Brain microvascular endothelial cell (primary cell): Measurements from ENCODE around the gene XPO5.

Source experiments
- DNase-seq: peaks from one replicate; pipeline ENCODE4 v3.0.0-alpha.2; 2020
- H3K27ac ChIP-seq: fragments of 250-450 bp; sonication (Bioruptor Pico); 2 replicates; pipeline ENCODE4 v1.5.1; 2020; ENCODE audit warnings: mild to moderate bottlenecking, moderate library complexity
- H3K27me3 ChIP-seq: fragments of 250-450 bp; sonication (Bioruptor Pico); replicated peaks from 2 replicates; pipeline ENCODE4 v1.5.1; 2020; ENCODE audit warnings: mild to moderate bottlenecking
- H3K36me3 ChIP-seq: fragments of 250-450 bp; sonication (Bioruptor Pico); replicated peaks from 2 replicates; pipeline ENCODE4 v1.5.1; 2020; ENCODE audit warnings: mild to moderate bottlenecking
- H3K4me3 ChIP-seq: 2 replicates; pipeline ENCODE4 v1.5.1; 2011; ENCODE audit warnings: low read depth, mild to moderate bottlenecking, control low read depth, low read length, moderate library complexity
- in situ Hi-C: cut with HindIII; loops from 2 replicates; pipeline ENCODE4 v1.10.0; 2017; ENCODE audit warnings: low sequenced_read_pairs, low pct_ligation_motif_present
- TF ChIP-seq, protein P1 (sequence below): IDR thresholded peaks from 2 replicates; pipeline ENCODE4 v1.5.1; 2011; ENCODE audit warnings: low read depth, mild to moderate bottlenecking, moderate library complexity, low read length, control low read depth, inconsistent platforms; ENCODE audit errors: missing control alignments

XPO5 gene

GRCh38 chr6:43610431-43610830 lies 34.6 kb upstream of the XPO5 start:
- in situ Hi-C loops = no loop called here
- H3K27ac ChIP-seq = no peak overlapping the region
- DNase-seq = no peak
- TF ChIP-seq, protein P1, sequence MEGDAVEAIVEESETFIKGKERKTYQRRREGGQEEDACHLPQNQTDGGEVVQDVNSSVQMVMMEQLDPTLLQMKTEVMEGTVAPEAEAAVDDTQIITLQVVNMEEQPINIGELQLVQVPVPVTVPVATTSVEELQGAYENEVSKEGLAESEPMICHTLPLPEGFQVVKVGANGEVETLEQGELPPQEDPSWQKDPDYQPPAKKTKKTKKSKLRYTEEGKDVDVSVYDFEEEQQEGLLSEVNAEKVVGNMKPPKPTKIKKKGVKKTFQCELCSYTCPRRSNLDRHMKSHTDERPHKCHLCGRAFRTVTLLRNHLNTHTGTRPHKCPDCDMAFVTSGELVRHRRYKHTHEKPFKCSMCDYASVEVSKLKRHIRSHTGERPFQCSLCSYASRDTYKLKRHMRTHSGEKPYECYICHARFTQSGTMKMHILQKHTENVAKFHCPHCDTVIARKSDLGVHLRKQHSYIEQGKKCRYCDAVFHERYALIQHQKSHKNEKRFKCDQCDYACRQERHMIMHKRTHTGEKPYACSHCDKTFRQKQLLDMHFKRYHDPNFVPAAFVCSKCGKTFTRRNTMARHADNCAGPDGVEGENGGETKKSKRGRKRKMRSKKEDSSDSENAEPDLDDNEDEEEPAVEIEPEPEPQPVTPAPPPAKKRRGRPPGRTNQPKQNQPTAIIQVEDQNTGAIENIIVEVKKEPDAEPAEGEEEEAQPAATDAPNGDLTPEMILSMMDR = no peak
- H3K27me3 ChIP-seq = no peaks in the 10 kb centered on the region
- H3K4me3 ChIP-seq = no peak overlapping the region
- peaks cover 62% of the 10 kb centered on the region for H3K36me3 ChIP-seq

DNA sequence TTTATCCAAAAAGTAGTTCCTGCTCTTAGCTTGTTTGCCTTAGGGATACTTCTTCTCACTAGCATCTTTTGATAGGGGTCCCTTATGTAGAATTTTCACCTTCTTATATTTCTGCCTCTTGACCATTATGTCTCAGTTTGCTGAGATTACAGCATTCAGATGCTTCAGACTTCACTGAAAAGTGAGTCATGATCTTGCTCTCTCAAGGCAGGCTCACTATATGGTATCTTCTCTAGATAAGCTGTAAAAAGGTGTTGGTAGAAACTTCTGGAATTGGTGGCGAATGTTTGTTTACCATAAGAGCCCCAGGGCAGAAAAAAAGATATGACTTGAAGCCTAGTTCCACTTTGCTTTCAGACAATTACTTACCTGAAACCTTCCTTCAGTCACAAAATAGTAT lies 33.6 kb upstream of the XPO5 start:
- Histone ChIP-seq H3K4me3 (no peak overlapping the region), H3K27ac (no peak overlapping the region), H3K36me3 (peaks cover 58% of the 10 kb centered on the region), H3K27me3 (no peaks in the 10 kb centered on the region)
- TF ChIP-seq, protein P1 = no peak
- DNase-seq = peak; percentile 26
- in situ Hi-C loops = no loop called here

- Histone ChIP-seq H3K4me3 (no peak overlapping the region), H3K36me3 (peaks cover 52% of the 10 kb centered on the region), H3K27me3 (no peaks in the 10 kb centered on the region), H3K27ac (no peak overlapping the region)
- TF ChIP-seq, protein P1 = no peak
- in situ Hi-C loops = no loop called here
- no peak for DNase-seq
Measured at GRCh38 chr6:43608807-43609206, 33.0 kb upstream of the XPO5 start.

DNA sequence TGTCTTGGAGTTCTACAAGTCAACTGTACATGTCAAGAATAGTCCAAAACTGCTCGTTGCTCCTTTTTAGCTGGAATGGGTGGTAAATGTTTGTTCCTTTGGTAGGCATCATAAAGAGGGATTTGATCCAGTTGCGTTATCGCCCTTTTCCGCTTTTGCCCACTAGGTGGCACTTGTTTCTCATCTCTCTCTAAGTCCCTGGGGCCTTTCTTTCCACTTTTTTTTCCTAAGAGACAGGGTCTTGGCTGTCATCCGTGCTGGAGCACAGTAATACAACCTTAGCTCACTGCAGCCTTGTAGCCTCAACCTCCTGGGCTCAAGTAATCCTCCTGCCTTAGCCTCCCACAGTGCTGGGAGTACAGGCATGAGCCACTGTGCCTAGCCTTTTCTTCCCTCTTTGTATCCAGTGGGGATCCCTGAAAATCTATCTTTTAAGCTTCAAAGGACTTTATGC lies 32.5 kb upstream of the XPO5 start:
- Histone ChIP-seq H3K27me3 (no peaks in the 10 kb centered on the region), H3K27ac (no peak overlapping the region), H3K4me3 (no peak overlapping the region), H3K36me3 (peaks cover 52% of the 10 kb centered on the region)
- TF ChIP-seq, protein P1 = peak; percentile 86
- in situ Hi-C loops = no loop called here
- DNase-seq = peak; percentile 77

GRCh38 chr6:43606019-43606418 lies 30.2 kb upstream of the XPO5 start:
- no peak for DNase-seq
- no peak overlapping the region for H3K27ac ChIP-seq
- no peaks in the 10 kb centered on the region for H3K27me3 ChIP-seq
- TF ChIP-seq, protein P1 = no peak
- in situ Hi-C loops = no loop called here
- H3K36me3 ChIP-seq = peaks cover 48% of the 10 kb centered on the region
- no peak overlapping the region for H3K4me3 ChIP-seq

DNA sequence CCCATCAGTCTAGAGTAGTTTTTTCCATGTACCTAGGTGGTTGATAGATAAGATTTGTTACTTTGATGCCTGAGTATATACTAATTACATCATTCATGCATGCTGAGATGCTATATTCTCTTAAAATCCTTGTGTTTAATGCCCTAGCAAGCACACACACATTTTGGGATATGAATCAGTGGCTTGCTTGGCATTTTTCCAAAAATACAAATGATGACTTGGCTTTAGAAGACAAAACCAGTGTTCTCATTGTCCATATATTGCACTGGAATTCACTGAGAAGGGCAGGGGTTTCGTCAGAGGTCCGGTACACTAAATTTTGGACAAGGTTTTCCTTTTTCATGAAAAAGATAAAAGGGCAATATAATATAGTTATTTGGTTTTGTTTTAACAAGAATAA lies 28.3 kb upstream of the XPO5 start:
- H3K4me3 ChIP-seq = no peak overlapping the region
- H3K36me3 ChIP-seq = peaks cover 49% of the 10 kb centered on the region
- in situ Hi-C loops = no loop called here
- TF ChIP-seq, protein P1 = no peak
- no peaks in the 10 kb centered on the region for H3K27me3 ChIP-seq
- peak; percentile 80 for DNase-seq
- H3K27ac ChIP-seq = no peak overlapping the region
